Iris pigment epithelial cell (primary cell): ENCODE results near the gene ALDH1A3.
A peak's percentile ranks its signal among the peaks of the same experiment; 100 is the strongest.

Experiments used
- DNase-seq: peaks from one replicate; pipeline ENCODE4 v3.0.0-alpha.2; 2011; ENCODE audit warnings: low read depth

ALDH1A3 gene

DNA sequence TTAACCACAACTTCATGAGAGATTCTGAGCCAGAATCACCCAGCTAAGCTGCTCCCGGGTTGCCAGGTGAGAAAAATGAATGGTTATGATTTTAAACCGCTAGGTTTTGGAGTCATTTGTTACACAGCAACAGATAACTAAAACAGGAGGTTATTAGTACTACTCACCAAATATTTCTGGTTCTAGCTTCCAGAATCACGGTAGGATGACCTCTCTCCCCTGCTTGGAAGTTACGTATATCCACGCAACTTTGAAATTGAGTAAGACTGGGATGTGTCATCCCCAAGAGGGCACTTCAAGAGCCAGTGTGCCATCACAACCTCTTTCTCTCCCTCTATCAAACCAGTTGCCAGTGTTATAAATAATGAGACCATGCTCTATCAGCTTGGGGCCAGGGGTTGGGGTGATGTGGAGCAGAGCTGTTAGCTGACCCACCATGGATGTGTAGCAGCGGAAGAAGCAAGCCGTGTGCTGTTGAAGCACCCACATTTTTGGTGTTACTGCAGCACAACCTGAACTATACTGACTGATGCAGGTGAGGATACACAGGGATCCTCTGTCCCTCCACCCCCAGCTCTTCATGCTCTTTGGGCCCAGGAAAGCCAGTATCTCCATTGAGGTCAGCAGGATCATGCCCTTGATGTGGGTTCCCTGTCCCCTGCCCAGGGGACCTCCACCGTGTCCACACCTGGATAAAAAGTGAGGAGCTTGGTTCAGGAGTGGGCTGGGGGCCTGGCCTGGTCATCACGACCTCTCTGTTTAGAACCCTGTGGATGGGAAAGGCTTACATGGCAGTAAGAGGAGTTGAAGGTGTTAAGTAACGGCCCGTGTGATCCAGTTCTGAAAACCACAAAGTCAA lies 19.4 kb upstream of the ALDH1A3 start:
- DNase-seq = no peak

DNA sequence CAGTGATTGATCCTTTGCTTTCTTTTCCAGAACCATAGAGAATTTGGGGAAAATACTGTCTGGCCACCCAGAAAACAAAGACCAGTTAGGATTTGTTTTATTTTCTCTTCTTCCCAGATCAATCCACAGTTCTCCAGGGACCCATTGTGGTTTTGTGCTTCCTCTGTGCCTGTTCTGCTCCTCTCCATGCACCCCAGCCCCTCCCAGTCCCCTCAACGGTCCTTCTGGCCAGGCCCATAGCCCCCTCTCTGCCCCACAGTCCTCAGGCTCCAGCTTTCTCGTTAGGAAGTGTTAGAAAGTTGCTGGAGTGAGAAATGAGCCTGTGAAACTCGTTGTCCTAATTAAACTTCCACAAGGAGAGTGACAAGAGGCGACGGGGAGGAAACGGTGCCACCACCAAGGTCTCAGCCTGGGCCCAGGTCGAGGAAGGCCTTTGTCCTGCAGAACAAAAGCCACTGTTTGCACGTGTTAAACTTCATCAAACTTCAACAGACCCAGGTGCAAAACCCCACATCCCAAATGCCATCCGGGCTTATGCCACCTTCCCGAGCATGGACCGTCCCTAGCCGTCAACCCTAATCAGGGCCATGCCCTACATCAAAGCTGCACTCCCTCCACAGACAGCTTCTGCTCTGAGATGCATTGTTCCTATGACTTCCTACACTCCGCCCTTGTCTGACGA lies 18.7 kb upstream of the ALDH1A3 start:
- no peak for DNase-seq

DNA sequence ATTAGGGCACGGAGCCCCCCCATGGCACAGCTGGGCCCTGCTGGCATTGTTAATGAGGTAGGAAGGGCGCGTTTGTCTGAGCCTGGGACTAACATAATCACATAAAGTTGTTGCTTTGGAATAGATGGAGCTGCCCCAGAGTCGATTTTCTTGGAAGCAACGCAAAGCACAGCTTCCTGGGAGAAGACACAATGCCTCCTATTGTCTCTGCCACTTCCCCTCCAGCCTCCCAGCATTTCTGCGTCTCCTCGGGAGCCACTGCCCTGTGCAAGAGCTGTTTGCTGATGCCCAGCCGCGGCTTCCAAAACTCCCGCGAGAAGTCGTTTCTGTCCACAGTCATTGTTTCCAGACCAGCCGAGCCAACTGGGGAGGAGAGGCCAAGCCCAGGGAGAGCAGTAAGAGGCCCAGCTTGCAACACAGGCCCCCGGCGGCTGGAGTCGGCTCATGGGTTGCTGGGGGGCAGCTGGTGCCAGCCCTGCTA lies 18.1 kb upstream of the ALDH1A3 start:
- no peak for DNase-seq

GRCh38 chr15:100862162-100862561 lies 17.5 kb upstream of the ALDH1A3 start:
- DNase-seq = no peak

DNA sequence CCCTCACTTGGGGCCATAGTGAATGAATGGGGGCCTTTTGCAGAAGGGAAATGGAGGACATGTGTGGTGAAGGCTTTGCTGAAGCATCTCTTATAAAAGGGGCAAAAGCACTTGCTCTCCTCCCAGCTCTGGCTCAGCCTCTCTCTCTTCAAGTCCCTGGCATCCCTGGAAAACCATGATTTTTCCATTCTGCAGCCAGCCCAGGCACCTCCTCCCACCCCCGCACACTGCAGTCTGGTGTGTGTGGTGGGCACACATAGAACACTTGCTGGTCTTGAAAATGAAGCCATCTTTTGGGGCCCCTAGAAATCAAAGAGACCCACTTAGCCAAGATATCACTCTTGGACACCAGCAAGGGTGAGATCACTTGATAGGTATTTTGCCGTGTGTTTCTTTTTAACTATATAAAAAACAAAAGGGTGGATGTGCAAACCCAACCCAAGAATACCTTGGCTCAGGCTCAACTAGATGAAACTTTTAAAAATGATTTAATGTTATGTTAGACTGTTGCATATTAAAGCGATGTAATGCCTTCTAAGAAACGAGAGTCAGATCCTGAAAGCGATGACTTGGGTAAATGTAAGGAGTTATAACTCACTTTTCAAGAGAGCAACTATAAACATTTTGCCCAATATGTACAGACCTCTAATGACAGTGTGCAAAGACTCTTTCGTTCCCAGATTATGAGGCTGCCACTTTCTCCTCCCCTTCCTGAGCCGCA lies 16.4 kb upstream of the ALDH1A3 start:
- DNase-seq = peak; percentile 21

DNA sequence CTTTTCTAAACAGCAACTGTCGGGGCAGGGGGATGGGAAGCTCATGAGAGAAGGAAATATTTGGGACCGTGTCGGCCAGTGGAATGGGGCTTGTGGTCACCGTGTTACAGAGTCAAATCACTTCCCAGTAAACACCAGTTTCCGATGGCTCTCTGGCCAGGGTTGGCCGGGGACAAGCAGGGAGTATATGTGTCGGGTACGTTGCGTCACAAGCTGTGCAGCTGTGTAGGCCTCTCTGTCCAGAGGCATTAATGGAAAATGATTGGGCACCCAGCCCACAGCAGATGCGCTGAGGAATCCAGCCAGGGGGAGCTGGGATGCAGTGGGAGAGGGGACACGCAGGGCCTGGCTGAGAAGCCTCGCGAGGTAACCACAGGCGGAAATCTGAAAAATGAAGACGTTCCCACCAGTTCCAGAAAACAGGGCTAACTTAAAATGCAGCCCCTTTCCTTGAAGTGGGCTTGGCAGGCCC lies 15.8 kb upstream of the ALDH1A3 start:
- DNase-seq = peak; percentile 45

- no peak for DNase-seq
Observed at GRCh38 chr15:100866386-100867330, 13.0 kb upstream of the ALDH1A3 start.

- no peak for DNase-seq
Observed at GRCh38 chr15:100867433-100867832, 12.2 kb upstream of the ALDH1A3 start.

DNA sequence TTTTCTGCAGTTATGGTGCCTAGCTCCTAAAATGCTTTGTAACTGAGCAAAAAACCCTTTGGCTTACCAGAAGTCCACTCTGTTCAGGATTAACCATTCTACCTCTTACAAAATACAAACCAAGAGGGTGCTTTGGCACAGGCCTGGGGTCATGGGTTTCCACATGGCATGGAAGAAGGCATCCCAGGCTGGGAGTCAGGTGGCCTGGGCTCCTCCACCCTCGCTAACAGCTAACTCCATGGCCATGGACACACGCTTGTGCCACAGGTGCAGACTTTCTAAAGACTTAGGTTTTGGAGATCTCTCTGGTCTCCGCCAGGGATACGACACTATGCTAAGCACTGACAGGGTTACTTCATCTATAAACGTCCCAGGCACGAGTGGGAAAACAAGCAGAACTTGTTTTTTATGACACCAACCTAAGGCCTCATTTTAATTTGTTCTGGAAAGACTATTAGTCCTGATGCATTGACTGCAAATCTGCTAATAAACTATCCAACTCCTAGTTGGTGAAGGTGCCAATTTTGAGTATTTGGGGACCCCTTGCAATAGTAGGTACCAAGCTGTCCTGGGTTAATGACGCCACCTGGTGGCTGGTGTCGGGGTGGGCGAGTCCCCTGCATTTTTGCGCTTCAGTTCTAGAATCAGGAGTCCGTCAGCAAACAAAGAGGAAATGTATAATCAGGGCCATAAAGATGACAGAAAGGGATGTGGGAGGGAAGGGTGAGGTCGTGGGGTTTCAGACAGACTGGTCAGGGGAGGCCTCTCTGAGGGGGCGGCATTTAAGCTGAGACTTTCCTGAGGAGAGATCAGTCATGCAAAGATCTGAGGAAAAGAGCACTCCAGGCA lies 10.3 kb upstream of the ALDH1A3 start:
- DNase-seq = no peak

GRCh38 chr15:100873029-100873677 lies 6.5 kb upstream of the ALDH1A3 start:
- peak; percentile 87 for DNase-seq

GRCh38 chr15:100875495-100875894 lies 4.1 kb upstream of the ALDH1A3 start:
- DNase-seq = no peak

DNA sequence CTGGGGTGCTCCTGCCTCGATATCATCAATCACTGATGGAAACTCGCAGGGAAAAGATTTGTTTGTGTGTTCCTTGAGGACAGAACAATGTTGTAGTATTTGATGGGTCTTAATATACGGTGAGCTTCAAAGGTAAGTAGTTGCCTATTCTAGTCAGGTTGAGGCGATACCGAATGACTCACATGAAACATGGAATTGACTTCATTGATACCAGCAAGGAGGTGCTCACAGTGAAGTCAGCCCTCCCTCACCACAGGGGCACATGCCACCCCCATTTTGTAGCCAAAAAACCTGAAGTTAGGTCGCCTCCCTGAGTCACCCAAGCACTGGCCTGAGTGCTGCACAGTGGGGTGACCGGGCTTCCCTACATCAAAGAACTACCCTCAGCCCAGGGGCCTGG lies 3.7 kb upstream of the ALDH1A3 start:
- no peak for DNase-seq

DNA sequence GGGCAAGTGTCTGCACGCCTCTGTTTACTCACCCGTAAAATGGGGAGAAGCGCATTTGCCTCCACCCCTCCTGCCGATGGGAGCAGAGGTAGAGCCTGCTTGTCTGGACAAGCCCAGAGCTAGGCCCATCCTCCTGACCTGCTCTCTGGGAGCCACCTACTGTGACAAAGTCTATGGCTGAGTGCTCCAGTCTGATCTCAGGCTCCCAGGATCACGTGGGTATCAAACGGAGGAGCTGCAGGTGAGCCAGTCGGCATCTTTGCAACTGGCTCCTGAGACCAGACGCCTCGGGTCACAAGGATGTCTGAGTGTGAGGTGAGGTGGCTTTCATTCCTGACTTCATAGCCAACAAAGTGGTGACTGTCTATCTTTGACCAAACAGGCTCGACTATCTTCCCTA lies 2.1 kb upstream of the ALDH1A3 start:
- DNase-seq = no peak

- no peak for DNase-seq
Observed at GRCh38 chr15:100878130-100878529, 1.5 kb upstream of the ALDH1A3 start.

GRCh38 chr15:100878648-100879047 lies 983 bp upstream of the ALDH1A3 start:
- DNase-seq = no peak

- DNase-seq = no peak
Observed at GRCh38 chr15:100879061-100879463, 569 bp upstream of the ALDH1A3 start.

DNA sequence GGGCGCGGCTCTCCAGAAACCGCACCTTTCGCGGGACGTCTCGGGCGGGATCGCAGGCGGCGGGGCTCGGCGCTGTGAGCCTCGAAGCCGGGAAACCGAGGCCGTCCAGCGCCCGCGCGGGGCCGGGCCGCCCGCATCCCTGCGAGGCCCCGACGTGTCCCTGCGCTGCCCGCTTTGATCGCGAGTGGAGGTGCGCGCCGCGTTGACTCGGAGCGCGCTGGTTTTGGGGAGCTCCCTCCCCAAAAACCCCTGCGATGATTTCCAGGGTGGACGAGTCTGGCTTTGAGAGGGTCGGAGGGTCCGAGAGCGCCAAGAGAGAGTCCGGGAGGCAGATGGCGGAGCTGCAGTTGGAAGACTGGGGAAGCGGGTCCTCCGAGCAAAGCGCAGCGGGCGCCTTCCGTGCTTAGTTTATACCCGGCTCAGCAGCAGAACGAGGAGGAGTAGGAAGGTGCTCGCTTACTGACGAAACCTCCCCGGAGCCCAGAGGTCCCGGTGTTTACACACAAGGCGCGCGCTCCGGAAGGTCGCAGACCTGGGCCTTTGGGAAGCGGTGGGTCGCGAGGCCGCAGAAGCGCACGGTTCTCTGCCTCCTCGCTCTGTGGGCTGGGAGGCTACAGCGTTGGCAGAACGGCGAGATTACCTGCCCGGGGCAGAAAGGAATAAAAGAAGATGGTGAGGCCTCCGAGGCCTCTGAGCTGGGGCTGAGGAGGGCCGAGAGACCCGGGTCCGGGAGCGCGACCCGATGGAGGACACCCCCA lies 687 bp downstream of the ALDH1A3 start:
- no peak for DNase-seq

DNA sequence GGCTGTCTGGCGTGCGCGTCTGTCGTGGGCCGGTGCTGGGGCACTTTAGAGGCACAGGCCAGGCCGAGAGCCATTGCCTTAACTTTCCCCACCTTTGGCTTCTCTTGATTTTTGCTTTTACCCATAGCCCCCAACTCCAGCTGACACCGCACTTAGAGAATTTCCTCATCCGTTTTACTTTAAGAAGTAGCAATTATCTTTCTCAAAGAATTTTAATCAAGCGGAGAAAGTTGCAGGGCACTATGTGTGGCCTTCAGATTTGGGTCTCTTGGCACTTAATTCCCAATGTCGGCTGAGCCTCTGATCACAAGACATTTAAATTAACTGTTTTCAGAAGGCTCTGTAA lies 1.2 kb downstream of the ALDH1A3 start:
- DNase-seq = no peak
